Activated CD8-positive, alpha-beta T cell treated with anti-CD3 and anti-CD28 coated beads for 36 hours (primary cell): Measurements from ENCODE around the gene PRXL2B. TPM values are rescaled to one million over a fixed set of nuclear protein-coding genes. Genes with fewer than 3 reads are reported as not detected.
A peak's percentile ranks its signal among the peaks of the same experiment; 100 is the strongest.

ENCODE experiments used
- ATAC-seq: fragments of 200-7000 bp; cut with Tn5 transposase; one replicate; pipeline ENCODE4 v1.10.0; 2021; ENCODE audit warnings: mild to moderate bottlenecking, moderate library complexity
- CTCF ChIA-PET: fragments of 350-600 bp; sonication (Branson Sonifier 250); formaldehyde crosslinking; loops from one replicate; lab custom pipeline; 2021; ENCODE audit warnings: antibody characterized with exemption; lab: Charles Lee
- POLR2A ChIA-PET: fragments of 350-600 bp; sonication (Branson Sonifier 250); formaldehyde crosslinking; loops from one replicate; lab custom pipeline; 2021; ENCODE audit warnings: antibody characterized with exemption; lab: Charles Lee
- DNase-seq: peaks from one replicate; pipeline ENCODE4 v3.0.0-alpha.2; 2020
- H3K27ac Mint-ChIP-seq: one replicate; pipeline ENCODE4 v1.8.0; 2021; ENCODE audit warnings: mild to moderate bottlenecking, mixed read lengths
- H3K27me3 Mint-ChIP-seq: one replicate; pipeline ENCODE4 v1.8.0; 2021; ENCODE audit warnings: mixed read lengths
- H3K36me3 Mint-ChIP-seq: one replicate; pipeline ENCODE4 v1.8.0; 2021; ENCODE audit warnings: low read depth, mixed read lengths
- H3K4me1 Mint-ChIP-seq: one replicate; pipeline ENCODE4 v1.8.0; 2021; ENCODE audit warnings: low read depth, mixed read lengths
- H3K4me3 Mint-ChIP-seq: one replicate; pipeline ENCODE4 v1.8.0; 2021; ENCODE audit warnings: mild to moderate bottlenecking, moderate library complexity, mixed read lengths
- H3K9me3 Mint-ChIP-seq: one replicate; pipeline ENCODE4 v1.8.0; 2021; ENCODE audit warnings: mixed read lengths
- intact Hi-C: fragments of 100-400 bp; cut with micrococcal nuclease; formaldehyde crosslinking; loops from one replicate; pipeline ENCODE4 v1.10.0; 2022
- total RNA-seq, 2 experiments: library from RNA; stranded (reverse); gene quantifications; one replicate each; pipeline ENCODE4 v1.2.3, GENCODE V29; 2021
- TF ChIP-seq, protein P1 (sequence below): fragments of 200-600 bp; IDR thresholded peaks from one replicate; pipeline ENCODE4 v1.8.0; 2022; ENCODE audit warnings: antibody characterized with exemption, mild to moderate bottlenecking

The PRXL2B gene
- total RNA-seq, 2 experiments from 2014 or later: 39.1 to 43.6 TPM

DNA sequence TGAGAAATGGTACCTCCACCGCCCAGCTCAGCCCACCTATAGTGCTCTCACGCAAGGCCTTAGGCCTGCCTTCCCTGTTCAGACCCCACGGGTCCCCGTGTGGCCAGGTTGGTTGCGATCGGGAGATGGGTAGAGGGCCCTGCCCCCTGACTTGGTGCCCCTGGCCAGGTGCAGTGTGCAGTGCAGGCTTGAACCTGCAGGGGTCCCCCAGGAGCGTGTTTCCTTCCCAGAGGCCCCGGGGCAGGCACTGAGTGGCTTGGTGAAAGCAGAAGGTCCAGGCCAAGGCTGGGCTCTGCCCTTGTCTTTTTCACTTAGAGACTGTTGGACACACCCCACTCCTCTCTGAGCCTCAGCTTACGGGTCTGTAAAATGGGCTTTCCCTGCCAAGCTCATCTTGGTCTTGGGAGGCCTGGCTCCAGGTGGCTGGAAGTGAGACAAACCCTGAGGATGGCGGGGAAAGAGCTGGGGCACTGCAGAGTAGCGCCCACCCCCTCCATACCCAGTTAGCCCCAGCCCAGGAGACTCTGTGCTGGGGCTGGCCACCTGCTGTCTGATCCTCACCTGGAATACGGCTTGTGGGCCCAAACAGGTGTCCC, 47.2 kb upstream of the PRXL2B start:
- Mint-ChIP-seq H3K4me1 (peaks cover 6% of the 10 kb centered on the region), H3K36me3 (no peaks in the 10 kb centered on the region), H3K9me3 (no peaks in the 10 kb centered on the region), H3K27ac (no peak overlapping the region), H3K4me3 (no peak overlapping the region), H3K27me3 (peaks cover 3% of the 10 kb centered on the region)
- DNase-seq: peak; percentile 70
- POLR2A ChIA-PET: interaction anchor here (1.6 kb wide), 1 partner anchor 11 kb away, joined by 3 read pairs; no protein-coding TSS in a partner anchor
- CTCF ChIA-PET: interaction anchor here (1.7 to 2.0 kb wide), 2 partner anchors 8 to 10 kb away, joined by 6 to 9 read pairs; partner anchors contain the start of gene HES5
- intact Hi-C loops: no loop called here
- peak; percentile 80 for ATAC-seq
- TF ChIP-seq, protein P1, sequence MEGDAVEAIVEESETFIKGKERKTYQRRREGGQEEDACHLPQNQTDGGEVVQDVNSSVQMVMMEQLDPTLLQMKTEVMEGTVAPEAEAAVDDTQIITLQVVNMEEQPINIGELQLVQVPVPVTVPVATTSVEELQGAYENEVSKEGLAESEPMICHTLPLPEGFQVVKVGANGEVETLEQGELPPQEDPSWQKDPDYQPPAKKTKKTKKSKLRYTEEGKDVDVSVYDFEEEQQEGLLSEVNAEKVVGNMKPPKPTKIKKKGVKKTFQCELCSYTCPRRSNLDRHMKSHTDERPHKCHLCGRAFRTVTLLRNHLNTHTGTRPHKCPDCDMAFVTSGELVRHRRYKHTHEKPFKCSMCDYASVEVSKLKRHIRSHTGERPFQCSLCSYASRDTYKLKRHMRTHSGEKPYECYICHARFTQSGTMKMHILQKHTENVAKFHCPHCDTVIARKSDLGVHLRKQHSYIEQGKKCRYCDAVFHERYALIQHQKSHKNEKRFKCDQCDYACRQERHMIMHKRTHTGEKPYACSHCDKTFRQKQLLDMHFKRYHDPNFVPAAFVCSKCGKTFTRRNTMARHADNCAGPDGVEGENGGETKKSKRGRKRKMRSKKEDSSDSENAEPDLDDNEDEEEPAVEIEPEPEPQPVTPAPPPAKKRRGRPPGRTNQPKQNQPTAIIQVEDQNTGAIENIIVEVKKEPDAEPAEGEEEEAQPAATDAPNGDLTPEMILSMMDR: peak; percentile 64

GRCh38 chr1:2540816-2541492, 45.6 kb upstream of the PRXL2B start:
- Mint-ChIP-seq H3K4me3 (no peak overlapping the region), H3K27me3 (no peaks in the 10 kb centered on the region), H3K9me3 (no peaks in the 10 kb centered on the region), H3K27ac (no peak overlapping the region), H3K4me1 (peaks cover 9% of the 10 kb centered on the region), H3K36me3 (no peaks in the 10 kb centered on the region)
- ATAC-seq (no peak), DNase-seq (no peak)
- ChIA-PET POLR2A (interaction anchor here (0.7 to 1.1 kb wide), 3 partner anchors 10 to 17 kb away, joined by 3 to 4 read pairs (median 3); no protein-coding TSS in a partner anchor), CTCF (interaction anchor here (0.8 to 2.0 kb wide), 5 partner anchors 8 to 17 kb away, joined by 3 to 9 read pairs (median 4); partner anchors contain the start of gene HES5)
- TF ChIP-seq, protein P1: no peak
- intact Hi-C loops: no loop called here

DNA sequence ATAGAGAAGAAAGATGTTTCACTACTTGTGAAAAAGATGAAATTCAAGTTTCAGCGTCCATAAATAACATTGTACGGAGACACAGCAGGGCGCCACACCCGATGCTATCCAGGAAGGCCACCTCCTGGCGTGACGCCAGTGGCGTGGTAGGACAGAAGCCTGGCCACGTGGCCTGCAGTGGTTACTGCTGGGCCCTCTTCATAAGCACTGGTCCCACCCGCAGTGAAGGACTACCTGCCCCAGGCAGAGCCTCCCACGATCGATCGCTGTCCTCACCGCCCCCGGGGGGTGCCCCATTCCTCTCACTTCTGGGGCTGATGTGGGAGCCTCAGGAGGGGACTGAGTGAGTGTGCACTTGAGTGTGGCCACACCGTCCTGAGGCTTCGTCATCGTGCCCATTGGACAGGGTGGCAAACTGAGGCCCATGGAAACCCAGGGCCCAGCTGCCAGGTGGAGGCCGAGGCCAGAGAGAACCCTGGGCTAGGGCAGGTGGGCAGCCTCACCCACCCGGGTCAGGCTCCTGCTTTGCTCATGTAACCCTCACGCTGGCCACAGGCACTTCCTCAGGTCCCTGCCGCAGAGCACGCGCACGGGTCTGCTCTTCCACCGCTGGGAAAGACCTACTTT, 44.8 kb upstream of the PRXL2B start:
- ATAC-seq (no peak), DNase-seq (no peak)
- Mint-ChIP-seq H3K4me1 (peaks cover 9% of the 10 kb centered on the region), H3K27ac (no peak overlapping the region), H3K36me3 (no peaks in the 10 kb centered on the region), H3K27me3 (no peaks in the 10 kb centered on the region), H3K9me3 (no peaks in the 10 kb centered on the region), H3K4me3 (no peak overlapping the region)
- TF ChIP-seq, protein P1: no peak
- ChIA-PET CTCF (interaction anchor here (0.8 kb wide), 2 partner anchors 13 to 18 kb away, joined by 3 to 4 read pairs; no protein-coding TSS in a partner anchor), POLR2A (interaction anchor here (0.7 to 8.3 kb wide), 6 partner anchors 11 to 100 kb away, joined by 3 to 138 read pairs (median 4); partner anchors contain the start of genes HES5, PANK4 and TNFRSF14)
- intact Hi-C loops: no loop called here

GRCh38 chr1:2542246-2542915, 44.2 kb upstream of the PRXL2B start:
- H3K27me3 Mint-ChIP-seq: no peaks in the 10 kb centered on the region
- CTCF ChIA-PET: no interaction called here

More at GRCh38 chr1:2542246-2542915, 44.2 kb upstream of the PRXL2B start:
- peaks cover 9% of the 10 kb centered on the region for H3K4me1 Mint-ChIP-seq
- H3K9me3 Mint-ChIP-seq: no peaks in the 10 kb centered on the region
- no peak overlapping the region for H3K27ac Mint-ChIP-seq
- POLR2A ChIA-PET: interaction anchor here (0.7 to 8.3 kb wide), 5 partner anchors 13 to 99 kb away, joined by 3 to 138 read pairs (median 3); partner anchors contain the start of genes HES5, PANK4 and TNFRSF14
- H3K4me3 Mint-ChIP-seq: no peak overlapping the region
- DNase-seq: no peak
- no peak for ATAC-seq
- intact Hi-C loops: no loop called here
- no peaks in the 10 kb centered on the region for H3K36me3 Mint-ChIP-seq
- TF ChIP-seq, protein P1: no peak
